ENCODE measurements around the gene SPATA9. TPM values are rescaled to one million over a fixed set of nuclear protein-coding genes. Genes with fewer than 3 reads are reported as not detected.

Gene SPATA9
- total and polyA plus RNA-seq, 2 of the 8 experiments (the other 6 are each of a cell fraction or from before 2014, with no cell fraction given), result not detected

GRCh38 chr5:95633671-95634070 lies 49.1 kb downstream of the SPATA9 start:
- H3K27ac ChIP-seq (ENCODE audit: low read depth, low read length), result no peak overlapping the region
- H4K20me1 ChIP-seq (replicated peaks in 1 of 2; ENCODE audit: control insufficient read depth in 1 of 2, insufficient read depth in 2 of 2, low read length in 2 of 2), result no peaks in the 10 kb centered on the region
- no peak overlapping the region for H3K4ac ChIP-seq (replicated peaks; ENCODE audit: insufficient read length, low read depth, low read length)
- H3K79me1 ChIP-seq (ENCODE audit: low read depth, low read length), result no peaks in the 10 kb centered on the region
- no peak overlapping the region for H2BK120ac ChIP-seq (replicated peaks; ENCODE audit: low read depth, low read length)
- no peaks in the 10 kb centered on the region for H3K79me2 ChIP-seq (ENCODE audit: control insufficient read depth in 1 of 2, insufficient read depth in 2 of 2, low read length in 2 of 2)
- WGBS, 2 experiments (ENCODE audit: extremely low coverage in 1 of 2, insufficient coverage in 1 of 2, insufficient read length in 1 of 2, insufficient replicate concordance in 2 of 2, low coverage in 1 of 2, low lambda C conversion rate in 2 of 2, missing lambda C conversion rate in 1 of 2), result 89% methylated on average over 3 of the region's 3 CpGs; no CpG with 5 or more reads in 1 of the 2 experiments
- no peak overlapping the region for H2BK15ac ChIP-seq (ENCODE audit: low read length)
- H2BK5ac ChIP-seq (ENCODE audit: low read depth, low read length), result no peak overlapping the region
- H3K36me3 ChIP-seq (ENCODE audit: control insufficient read depth in 2 of 4, insufficient read depth in 4 of 4, low read length in 3 of 4), result no peaks in the 10 kb centered on the region
- H3K9me3 ChIP-seq (ENCODE audit: insufficient read depth in 2 of 2, low read depth in 1 of 2, low read length in 1 of 2), result peaks cover 4 to 10% of the 10 kb centered on the region in 2 experiments
- POLR2A ChIA-PET (ENCODE audit: partially characterized antibody), result no interaction called here
- H3K18ac ChIP-seq (ENCODE audit: extremely low read depth, low read length), result no peak overlapping the region
- H3K4me1 ChIP-seq (replicated peaks in 1 of 4; ENCODE audit: control insufficient read depth in 3 of 4, insufficient read depth in 4 of 4, low read length in 3 of 4), result no peaks in the 10 kb centered on the region
- FAIRE-seq, result no peak
- CTCF ChIA-PET (ENCODE audit: partially characterized antibody), result interaction anchor here (1.1 to 2.1 kb wide), 2 partner anchors 11 to 13 kb away, joined by 3 to 13 read pairs; partner anchors contain the start of gene RFESD
- no peak for DNase-seq (ENCODE audit: low read depth in 1 of 2, low spot score in 2 of 2)
- no peak overlapping the region for H3K4me2 ChIP-seq (ENCODE audit: insufficient read depth in 1 of 2, low read depth in 2 of 2, low read length in 2 of 2)
- H2BK20ac ChIP-seq (ENCODE audit: low read length), result no peak overlapping the region
- H3K14ac ChIP-seq (ENCODE audit: insufficient read length), result no peak overlapping the region
- no peak overlapping the region for H4K5ac ChIP-seq (ENCODE audit: insufficient read length, low read depth, low read length)
- H3K9ac ChIP-seq (replicated peaks in 1 of 4; ENCODE audit: extremely low read depth in 1 of 4, low read depth in 3 of 4, low read length in 3 of 4), result no peak overlapping the region
- H4K91ac ChIP-seq (replicated peaks; ENCODE audit: insufficient read length, low read length), result no peak overlapping the region
- H3K4me3 ChIP-seq (ENCODE audit: extremely low read depth in 1 of 4, insufficient read depth in 2 of 4, low read depth in 3 of 4, low read length in 4 of 4), result no peak overlapping the region
- no peak overlapping the region for H3K56ac ChIP-seq (replicated peaks; ENCODE audit: insufficient read length, low read depth, low read length)
- no peaks in the 10 kb centered on the region for H3K27me3 ChIP-seq (replicated peaks in 1 of 4; ENCODE audit: control insufficient read depth in 3 of 4, extremely low read depth in 1 of 4, insufficient read depth in 3 of 4, low read length in 3 of 4)
- H2BK12ac ChIP-seq (ENCODE audit: low read depth, low read length), result no peak overlapping the region
- H2AFZ ChIP-seq (ENCODE audit: low read length), result no peak overlapping the region
- no peak overlapping the region for H3K23ac ChIP-seq (ENCODE audit: insufficient read length)
- no peak overlapping the region for H4K8ac ChIP-seq (ENCODE audit: extremely low read depth, insufficient read depth, low read length)
- no peaks in the 10 kb centered on the region for H3K23me2 ChIP-seq (ENCODE audit: low read depth, low read length)
- no peak overlapping the region for H2AK5ac ChIP-seq (ENCODE audit: low read depth, low read length)
- no peak for TF ChIP-seq HDAC6 (IDR thresholded peaks at IDR 0.05; ENCODE audit: low read depth, low read length)
- no peak for TF ChIP-seq CBX8 (IDR thresholded peaks at IDR 0.05; ENCODE audit: borderline replicate concordance, low read depth, low read length)
- TF ChIP-seq RAD21 (IDR thresholded peaks at IDR 0.05 in 1 of 2, conservative IDR thresholded peaks at IDR 0.05 in 1 of 2; ENCODE audit: low read depth in 2 of 2, low read length in 2 of 2), result no peak
